Activated CD4-positive, alpha-beta T cell treated with anti-CD3 and anti-CD28 coated beads for 36 hours (primary cell): Measurements from ENCODE around the gene DMRT1. TPM values are rescaled to one million over a fixed set of nuclear protein-coding genes. Genes with fewer than 3 reads are reported as not detected.

ENCODE experiments used
- ATAC-seq: fragments of 200-7000 bp; cut with Tn5 transposase; one replicate; pipeline ENCODE4 v1.10.0; 2021; ENCODE audit warnings: mild to moderate bottlenecking, moderate library complexity
- CTCF ChIA-PET: fragments of 350-600 bp; sonication (Branson Sonifier 250); formaldehyde crosslinking; loops from one replicate; lab custom pipeline; 2021; ENCODE audit warnings: antibody characterized with exemption; lab: Charles Lee
- POLR2A ChIA-PET: fragments of 350-600 bp; sonication (Branson Sonifier 250); formaldehyde crosslinking; loops from one replicate; lab custom pipeline; 2021; ENCODE audit warnings: antibody characterized with exemption, inconsistent platforms; lab: Charles Lee
- DNase-seq: peaks from one replicate; pipeline ENCODE4 v3.0.0-alpha.2; 2020
- H3K27ac Mint-ChIP-seq: one replicate; pipeline ENCODE4 v1.8.0; 2021; ENCODE audit warnings: mixed read lengths
- H3K27me3 Mint-ChIP-seq: one replicate; pipeline ENCODE4 v1.8.0; 2021; ENCODE audit warnings: mixed read lengths
- H3K36me3 Mint-ChIP-seq: one replicate; pipeline ENCODE4 v1.8.0; 2021; ENCODE audit warnings: low read depth, mixed read lengths
- H3K4me1 Mint-ChIP-seq: one replicate; pipeline ENCODE4 v1.8.0; 2021; ENCODE audit warnings: mixed read lengths
- H3K4me3 Mint-ChIP-seq: one replicate; pipeline ENCODE4 v1.8.0; 2021; ENCODE audit warnings: mild to moderate bottlenecking, moderate library complexity, mixed read lengths
- H3K9me3 Mint-ChIP-seq: one replicate; pipeline ENCODE4 v1.8.0; 2021; ENCODE audit warnings: low read depth, mixed read lengths
- intact Hi-C, 2 experiments: fragments of 100-400 bp; cut with DNase I in 1 of 2; cut with micrococcal nuclease in 1 of 2; formaldehyde crosslinking; loops; one replicate each; pipeline versions ENCODE4 v1.14.2 to v1.15.1; 2022 to 2024; cut with DNase I, micrococcal nuclease
- total RNA-seq, 2 experiments: library from RNA; stranded (reverse); gene quantifications; one replicate each; pipeline ENCODE4 v1.2.3, GENCODE V29; 2021

DMRT1 gene
- total RNA-seq, 2 experiments from 2014 or later: not detected

DNA sequence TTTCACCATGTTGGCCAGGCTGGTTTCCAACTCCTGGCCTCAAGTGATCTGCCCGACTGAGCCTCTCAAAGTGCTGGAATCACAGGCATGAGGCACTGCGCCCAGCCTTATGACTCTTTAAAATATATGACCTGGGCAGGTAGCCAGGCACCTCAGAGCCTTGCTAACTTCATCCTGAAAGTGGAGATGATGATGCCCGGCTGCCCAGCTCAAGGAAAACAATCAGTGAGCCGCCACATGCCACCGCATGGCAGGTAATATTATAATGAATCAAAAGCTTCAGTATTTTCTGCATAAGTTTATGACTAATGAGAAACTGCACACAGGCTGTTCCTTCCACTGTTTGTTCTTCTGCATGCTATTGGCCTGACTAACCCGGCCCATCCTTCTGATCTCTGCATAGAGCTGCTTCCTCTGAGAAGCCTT lies 30.4 kb upstream of the DMRT1 start:
- no peak for ATAC-seq

GRCh38 chr9:818958-819357 lies 22.5 kb upstream of the DMRT1 start:
- ChIA-PET CTCF (no interaction called here), POLR2A (no interaction called here)
- Mint-ChIP-seq H3K4me1 (peaks cover 6% of the 10 kb centered on the region), H3K9me3 (no peaks in the 10 kb centered on the region), H3K27me3 (peaks cover 3% of the 10 kb centered on the region), H3K27ac (no peak overlapping the region), H3K36me3 (no peaks in the 10 kb centered on the region), H3K4me3 (no peak overlapping the region)
- no peak for DNase-seq
- ATAC-seq: no peak
- intact Hi-C loops: no loop called here

More for the DNA sequence above, 30.4 kb upstream of the DMRT1 start:
- H3K27ac Mint-ChIP-seq: no peak overlapping the region
- H3K4me3 Mint-ChIP-seq: no peak overlapping the region
- POLR2A ChIA-PET: no interaction called here
- CTCF ChIA-PET: interaction anchor here (1.0 kb wide), 1 partner anchor 196 kb away, joined by 4 read pairs; no protein-coding TSS in a partner anchor
- H3K4me1 Mint-ChIP-seq: no peaks in the 10 kb centered on the region
- DNase-seq: no peak
- intact Hi-C loops: no loop called here
- no peaks in the 10 kb centered on the region for H3K27me3 Mint-ChIP-seq
- H3K36me3 Mint-ChIP-seq: no peaks in the 10 kb centered on the region
- no peaks in the 10 kb centered on the region for H3K9me3 Mint-ChIP-seq

DNA sequence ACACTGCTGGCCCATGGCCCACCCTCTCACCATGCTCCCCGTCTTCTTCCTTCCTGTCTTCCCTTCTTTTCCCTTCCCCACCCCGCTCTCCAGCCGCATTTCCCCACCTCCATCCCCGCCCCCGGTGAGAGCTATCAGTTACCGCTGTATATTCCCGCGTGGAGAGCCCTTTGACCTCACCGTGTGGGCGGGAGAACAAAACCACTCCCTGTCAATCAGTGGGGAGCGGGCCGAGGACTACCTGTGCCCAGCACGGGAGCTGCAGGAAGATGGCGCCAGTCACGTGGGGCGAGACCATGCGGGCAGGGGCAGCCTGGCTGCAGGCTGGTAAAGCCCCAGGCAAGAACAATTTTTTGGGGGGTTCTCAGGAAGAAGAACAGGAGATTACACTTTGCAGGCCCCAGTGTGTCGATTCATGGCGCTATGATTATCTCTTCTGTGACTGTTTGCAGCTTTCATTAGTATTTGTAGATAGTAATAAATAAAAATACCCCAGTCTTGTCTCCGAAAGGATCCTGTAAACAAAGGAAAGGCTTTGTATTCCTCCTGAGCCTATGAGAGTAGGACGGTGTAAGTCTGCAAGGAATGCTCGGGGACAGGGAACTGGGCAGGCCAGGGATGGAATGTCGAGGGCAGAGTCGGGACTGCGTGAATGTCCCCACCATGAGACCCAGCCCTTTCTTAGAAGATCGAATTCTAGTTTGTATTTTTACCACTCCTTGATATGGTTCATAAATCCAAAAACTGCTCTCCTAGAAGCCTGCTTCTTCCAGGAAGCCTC lies 14.8 kb upstream of the DMRT1 start:
- Mint-ChIP-seq H3K36me3 (no peaks in the 10 kb centered on the region), H3K9me3 (no peaks in the 10 kb centered on the region), H3K27ac (no peak overlapping the region), H3K27me3 (peaks cover 2% of the 10 kb centered on the region), H3K4me3 (no peak overlapping the region), H3K4me1 (no peaks in the 10 kb centered on the region)
- intact Hi-C loops: no loop called here
- ATAC-seq (no peak), DNase-seq (no peak)
- CTCF ChIA-PET: no interaction called here
- POLR2A ChIA-PET: interaction anchor here (0.5 kb wide), 1 partner anchor 306 kb away, joined by 8 read pairs; no protein-coding TSS in a partner anchor

DNA sequence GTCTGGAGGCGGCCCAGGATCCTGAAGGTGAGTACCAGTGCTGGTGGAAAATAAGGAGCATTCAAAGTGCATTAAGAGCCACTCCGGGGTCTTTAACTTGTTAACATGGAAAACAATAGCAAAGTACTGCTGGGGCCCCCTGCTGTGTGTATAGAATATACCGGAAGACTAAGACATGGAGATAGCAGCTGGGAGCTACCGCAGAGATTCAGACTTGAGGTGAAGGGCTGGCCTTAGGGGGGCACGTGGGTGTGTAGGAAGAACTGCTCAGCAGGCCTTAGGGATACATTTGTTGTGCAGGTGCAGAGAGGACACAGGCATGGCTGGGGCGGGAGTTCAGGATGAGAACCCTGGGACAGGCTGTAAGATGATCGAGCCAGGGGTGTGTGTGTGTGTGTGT lies 1.2 kb upstream of the DMRT1 start:
- no peak overlapping the region for H3K4me3 Mint-ChIP-seq
- no peak for ATAC-seq

GRCh38 chr9:842635-843426 lies 1.3 kb downstream of the DMRT1 start:
- Mint-ChIP-seq H3K36me3 (no peaks in the 10 kb centered on the region), H3K27ac (no peak overlapping the region), H3K27me3 (peaks cover 53% of the 10 kb centered on the region), H3K4me1 (peaks cover 6% of the 10 kb centered on the region), H3K9me3 (no peaks in the 10 kb centered on the region), H3K4me3 (no peak overlapping the region)
- no peak for DNase-seq
- ChIA-PET CTCF (no interaction called here), POLR2A (no interaction called here)
- ATAC-seq: no peak
- intact Hi-C loops: loop anchor here in 1 of 2 experiments (5.0 kb wide), 1 partner anchor 129 kb away; no protein-coding TSS in a partner anchor

More for the DNA sequence above, 1.2 kb upstream of the DMRT1 start:
- H3K9me3 Mint-ChIP-seq: no peaks in the 10 kb centered on the region
- peaks cover 4% of the 10 kb centered on the region for H3K4me1 Mint-ChIP-seq
- H3K27ac Mint-ChIP-seq: no peak overlapping the region
- no peaks in the 10 kb centered on the region for H3K36me3 Mint-ChIP-seq
- ChIA-PET CTCF (interaction anchor here (0.6 kb wide), 1 partner anchor 60 kb away, joined by 3 read pairs; no protein-coding TSS in a partner anchor), POLR2A (no interaction called here)
- DNase-seq: no peak
- intact Hi-C loops: loop anchor here (2.0 to 5.0 kb wide), 2 partner anchors 132 to 208 kb away; no protein-coding TSS in a partner anchor
- peaks cover 43% of the 10 kb centered on the region for H3K27me3 Mint-ChIP-seq

DNA sequence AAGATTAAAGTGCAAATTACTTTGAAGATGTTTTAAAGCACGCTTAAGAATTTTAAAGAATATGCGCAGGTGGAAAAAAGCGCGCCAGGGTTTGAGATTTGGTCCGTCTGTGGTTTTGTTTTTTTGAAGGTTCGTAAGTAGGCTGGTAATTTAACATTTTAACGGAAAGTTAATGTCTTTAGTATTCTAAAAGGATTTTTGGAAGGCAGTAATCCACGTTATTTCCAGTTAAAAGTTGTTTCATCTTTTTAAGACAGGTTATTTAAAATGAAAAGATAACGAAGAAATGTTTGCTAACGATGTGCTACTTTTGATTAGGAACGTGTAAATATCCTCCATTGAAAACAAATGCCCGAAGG lies 1.9 kb downstream of the DMRT1 start:
- Mint-ChIP-seq H3K4me3 (no peak overlapping the region), H3K27ac (no peak overlapping the region), H3K4me1 (peaks cover 6% of the 10 kb centered on the region), H3K36me3 (no peaks in the 10 kb centered on the region), H3K27me3 (peaks cover 52% of the 10 kb centered on the region), H3K9me3 (no peaks in the 10 kb centered on the region)
- ChIA-PET CTCF (no interaction called here), POLR2A (no interaction called here)
- no peak for ATAC-seq
- no peak for DNase-seq
- intact Hi-C loops: loop anchor here in 1 of 2 experiments (5.0 kb wide), 1 partner anchor 129 kb away; no protein-coding TSS in a partner anchor

DNA sequence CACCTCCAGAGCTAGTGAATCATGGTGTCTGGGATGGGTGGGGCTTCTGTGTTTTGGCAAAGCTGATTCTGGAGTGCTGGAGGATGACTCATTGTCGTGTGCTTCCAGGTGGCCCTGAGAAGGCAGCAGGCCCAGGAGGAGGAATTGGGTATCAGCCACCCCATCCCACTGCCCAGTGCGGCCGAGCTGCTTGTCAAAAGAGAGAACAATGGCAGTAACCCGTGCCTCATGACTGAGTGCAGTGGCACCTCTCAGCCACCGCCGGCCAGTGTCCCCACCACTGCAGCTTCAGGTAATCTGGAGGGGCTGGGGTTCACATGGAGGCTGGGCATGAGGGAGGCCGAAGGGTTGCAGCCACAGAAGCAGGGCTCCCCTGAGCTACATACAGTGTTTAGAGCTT lies 5.4 kb downstream of the DMRT1 start:
- DNase-seq (no peak), ATAC-seq (no peak)
- ChIA-PET POLR2A (no interaction called here), CTCF (no interaction called here)
- Mint-ChIP-seq H3K9me3 (no peaks in the 10 kb centered on the region), H3K4me3 (no peak overlapping the region), H3K4me1 (peaks cover 4% of the 10 kb centered on the region), H3K27ac (no peak overlapping the region), H3K36me3 (no peaks in the 10 kb centered on the region), H3K27me3 (peaks cover 37% of the 10 kb centered on the region)
- intact Hi-C loops: no loop called here

DNA sequence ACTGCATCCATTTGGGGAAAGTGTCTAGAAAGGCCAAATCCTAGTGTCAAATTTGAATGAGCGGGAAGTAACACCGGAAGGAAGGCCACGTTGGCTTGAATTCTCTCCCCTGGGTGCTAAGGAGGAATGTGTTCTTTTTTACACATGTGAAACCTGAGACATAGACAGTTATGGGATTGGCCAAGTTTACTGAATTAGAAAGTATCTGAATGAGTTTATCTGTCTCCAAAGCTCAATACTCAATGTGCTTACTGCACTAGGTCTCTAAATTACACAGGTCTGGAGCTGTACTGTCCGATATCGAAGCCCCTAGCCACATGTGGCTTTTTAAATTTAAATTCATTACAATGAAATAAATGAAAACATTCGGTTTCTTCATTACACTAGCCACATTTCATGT lies 6.0 kb downstream of the DMRT1 start:
- ChIA-PET POLR2A (no interaction called here), CTCF (interaction anchor here (0.6 to 0.9 kb wide), 3 partner anchors 9 to 155 kb away, joined by 3 read pairs; no protein-coding TSS in a partner anchor)
- no peak for DNase-seq
- peaks cover 4% of the 10 kb centered on the region for H3K4me1 Mint-ChIP-seq
- H3K27me3 Mint-ChIP-seq: peaks cover 40% of the 10 kb centered on the region
- H3K4me3 Mint-ChIP-seq: no peak overlapping the region
- no peak overlapping the region for H3K27ac Mint-ChIP-seq
- peak; percentile 55 for ATAC-seq
- H3K9me3 Mint-ChIP-seq: no peaks in the 10 kb centered on the region
- intact Hi-C loops: no loop called here
- no peaks in the 10 kb centered on the region for H3K36me3 Mint-ChIP-seq

GRCh38 chr9:849431-849830 lies 7.9 kb downstream of the DMRT1 start:
- DNase-seq (no peak), ATAC-seq (no peak)
- Mint-ChIP-seq H3K36me3 (no peaks in the 10 kb centered on the region), H3K27me3 (peaks cover 31% of the 10 kb centered on the region), H3K4me1 (peaks cover 3% of the 10 kb centered on the region), H3K9me3 (no peaks in the 10 kb centered on the region), H3K4me3 (no peak overlapping the region), H3K27ac (no peak overlapping the region)
- intact Hi-C loops: no loop called here
- ChIA-PET POLR2A (no interaction called here), CTCF (no interaction called here)

DNA sequence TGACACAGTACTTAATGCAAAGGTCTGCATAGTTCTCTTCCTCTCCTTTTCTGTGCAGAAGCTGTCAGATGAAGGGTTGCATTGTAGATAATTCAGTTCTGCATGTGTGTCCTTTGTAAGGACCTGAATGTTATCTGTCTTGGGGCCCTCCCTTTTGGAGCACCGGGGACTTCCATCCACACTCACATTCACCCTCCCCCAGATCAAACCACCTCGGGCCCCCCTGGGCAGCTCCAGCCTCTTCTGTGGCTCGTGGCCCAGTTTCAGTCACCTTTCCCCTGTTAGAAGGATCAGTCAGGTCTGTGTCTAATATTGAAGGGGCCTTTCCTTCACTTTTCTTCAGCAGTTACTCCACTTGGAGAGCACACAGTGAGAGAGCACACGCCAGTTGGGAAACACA lies 11.0 kb downstream of the DMRT1 start:
- Mint-ChIP-seq H3K27me3 (peaks cover 15% of the 10 kb centered on the region), H3K36me3 (no peaks in the 10 kb centered on the region), H3K4me1 (no peaks in the 10 kb centered on the region), H3K27ac (no peak overlapping the region), H3K4me3 (no peak overlapping the region), H3K9me3 (no peaks in the 10 kb centered on the region)
- ATAC-seq: no peak
- CTCF ChIA-PET: no interaction called here
- intact Hi-C loops: no loop called here
- POLR2A ChIA-PET: interaction anchor here (0.7 kb wide), 1 partner anchor 459 kb away, joined by 6 read pairs; no protein-coding TSS in a partner anchor
- no peak for DNase-seq

GRCh38 chr9:859251-859650 lies 17.8 kb downstream of the DMRT1 start:
- POLR2A ChIA-PET: no interaction called here
- peaks cover 3% of the 10 kb centered on the region for H3K9me3 Mint-ChIP-seq
- H3K36me3 Mint-ChIP-seq: no peaks in the 10 kb centered on the region

More at GRCh38 chr9:859251-859650, 17.8 kb downstream of the DMRT1 start:
- Mint-ChIP-seq H3K4me1 (no peaks in the 10 kb centered on the region), H3K27ac (no peak overlapping the region), H3K27me3 (peaks cover 18% of the 10 kb centered on the region), H3K4me3 (no peak overlapping the region)
- DNase-seq (no peak), ATAC-seq (no peak)
- intact Hi-C loops: no loop called here
- CTCF ChIA-PET: no interaction called here
